GM18526 (cell line): Measurements from ENCODE around the gene SPI1.

Experiments used
- POLR2A ChIP-seq: IDR thresholded peaks from 3 replicates; pipeline ENCODE4 v1.6.1; 2011; ENCODE audit not compliant: insufficient read length; ENCODE audit errors: extremely low read depth

The SPI1 gene

DNA sequence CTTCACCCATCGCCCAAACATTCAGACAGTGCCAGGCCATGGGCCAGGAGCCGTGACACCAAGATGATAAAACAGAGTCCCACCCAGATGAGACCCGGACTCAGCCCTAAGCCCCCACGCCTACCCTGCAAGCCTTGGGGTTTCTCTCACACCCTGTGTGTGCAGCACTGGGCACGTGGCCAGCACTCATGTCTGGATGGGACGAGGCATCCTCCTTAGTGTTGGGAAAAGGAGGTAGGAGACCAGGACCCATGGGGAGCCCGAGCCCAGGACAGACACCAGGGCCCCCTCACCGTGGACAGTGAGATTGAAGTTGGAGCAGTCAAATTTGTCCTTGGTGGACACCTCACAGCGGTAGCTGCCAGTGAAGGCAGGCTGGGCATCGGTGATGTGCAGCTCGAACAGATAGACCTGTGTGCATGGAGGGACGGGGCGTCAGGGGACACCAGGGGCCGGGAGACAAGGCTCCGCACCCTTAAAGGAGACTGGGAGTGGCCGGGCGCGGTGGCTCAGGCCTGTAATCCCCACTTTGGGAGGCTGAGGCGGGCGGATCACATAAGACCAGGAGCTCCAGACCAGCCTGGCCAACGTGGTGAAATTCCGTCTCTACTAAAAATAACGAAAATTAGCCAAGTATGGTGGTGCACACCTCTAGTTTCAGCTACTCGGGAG, 30.1 kb downstream of the SPI1 start:
- no peak for TF ChIP-seq POLR2A

DNA sequence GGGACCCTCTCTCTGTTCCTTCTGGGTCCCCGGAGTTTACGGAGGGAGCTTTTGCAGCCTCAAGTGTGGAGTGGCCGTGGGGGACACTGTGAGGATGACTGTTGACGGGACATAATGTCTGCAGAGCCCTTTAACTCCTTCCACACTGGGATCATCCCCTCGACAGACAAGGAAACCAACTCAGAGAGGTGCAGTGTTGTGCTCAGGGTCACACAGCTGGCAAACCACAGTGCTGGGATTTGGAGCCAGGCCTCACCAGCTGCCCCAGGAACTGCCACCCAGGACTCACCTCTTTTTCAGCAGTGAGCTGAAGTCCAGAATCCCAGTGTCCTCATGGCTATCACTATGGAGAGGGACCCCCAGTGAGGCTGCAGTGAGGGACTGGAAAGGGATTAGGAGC, 31.2 kb downstream of the SPI1 start:
- no peak for TF ChIP-seq POLR2A

DNA sequence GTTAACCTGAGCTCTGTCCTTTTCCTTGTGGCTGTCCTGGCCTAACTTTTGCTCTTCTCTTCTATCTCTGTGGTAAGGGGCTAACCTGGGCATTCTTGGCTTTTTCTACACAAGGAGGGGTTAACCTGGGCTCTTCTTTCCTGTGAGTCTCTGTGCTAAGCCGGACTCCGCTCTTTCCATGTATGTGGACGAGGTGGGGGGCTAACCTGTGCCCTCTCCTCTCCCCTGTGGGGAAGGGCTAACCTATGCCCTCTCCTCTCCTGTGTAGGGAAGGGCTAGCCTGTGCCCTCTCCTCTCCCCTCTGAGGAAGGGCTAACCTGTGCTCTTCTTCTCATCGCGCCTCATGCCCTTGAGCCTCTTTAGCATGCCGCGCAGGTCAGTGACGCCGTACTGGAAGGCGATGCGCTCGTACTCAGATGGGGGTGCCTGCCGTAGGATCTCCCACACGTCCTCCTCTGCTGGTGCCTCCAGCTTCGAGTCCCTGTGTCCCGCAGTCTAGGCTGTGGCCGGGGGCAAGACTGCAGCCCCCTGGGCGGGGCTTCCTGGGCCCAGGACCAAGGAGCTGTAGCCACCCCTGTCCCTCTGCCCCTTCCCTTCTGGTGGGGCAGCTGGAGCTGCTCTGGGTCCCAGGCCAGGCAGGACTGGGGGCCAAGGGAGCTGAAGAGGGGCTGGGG, 32.3 kb downstream of the SPI1 start:
- TF ChIP-seq POLR2A = no peak

DNA sequence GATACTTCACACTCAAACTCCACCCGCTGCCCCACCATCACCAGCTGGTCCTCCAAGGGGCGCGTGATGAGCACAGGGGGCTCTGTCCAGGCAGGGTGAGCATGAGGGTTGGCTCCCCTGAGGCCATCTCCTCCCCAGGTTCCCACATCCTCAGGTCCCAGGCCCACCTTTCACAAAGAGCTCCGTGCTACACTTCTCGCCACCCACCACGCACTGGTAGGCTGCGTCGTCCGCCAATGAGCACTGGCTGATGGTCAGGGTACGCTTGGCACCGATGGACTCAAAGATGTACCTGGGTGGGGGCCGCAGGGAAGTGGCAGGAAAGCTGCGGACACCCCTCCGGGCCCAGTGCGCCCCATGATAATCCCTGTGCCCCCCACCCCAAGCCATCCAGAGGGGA, 35.5 kb downstream of the SPI1 start:
- no peak for TF ChIP-seq POLR2A

DNA sequence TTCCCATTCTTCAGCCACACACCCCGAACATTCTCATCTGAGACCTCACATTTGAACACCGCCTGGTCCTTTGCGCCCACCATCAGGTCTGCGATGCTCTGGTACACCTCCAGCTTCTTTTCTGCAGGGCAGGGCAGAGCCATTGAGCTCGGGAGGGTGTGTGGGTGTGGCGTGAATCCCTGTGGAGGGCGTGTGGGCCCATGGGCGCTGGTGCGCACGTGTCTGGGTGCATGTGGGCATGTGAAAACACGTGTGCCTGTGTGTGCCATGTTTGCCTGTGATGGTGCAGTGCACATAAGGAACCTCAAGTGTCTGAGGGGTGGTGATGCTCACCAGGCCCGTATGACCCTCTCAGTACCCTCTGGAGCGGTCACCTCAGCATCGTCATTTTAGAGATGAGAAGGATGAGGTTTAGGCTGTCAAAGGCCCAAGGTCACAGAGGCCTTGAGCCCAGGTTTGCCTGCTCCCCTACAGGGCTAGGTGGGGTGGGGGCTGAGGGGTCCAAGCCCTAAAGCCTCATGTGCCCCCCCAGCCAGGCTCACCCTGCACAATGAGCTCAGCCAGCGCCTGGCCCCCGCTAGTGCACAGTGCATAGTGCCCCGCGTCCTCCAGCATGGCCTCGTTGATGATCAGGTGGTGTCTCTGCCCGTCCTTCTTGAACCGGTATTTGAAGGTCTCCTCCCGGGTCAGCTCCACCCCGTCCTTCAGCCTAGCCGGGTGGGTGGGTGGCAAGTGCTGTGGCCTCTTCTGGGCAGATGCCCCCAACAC, 36.1 kb downstream of the SPI1 start:
- TF ChIP-seq POLR2A = no peak

DNA sequence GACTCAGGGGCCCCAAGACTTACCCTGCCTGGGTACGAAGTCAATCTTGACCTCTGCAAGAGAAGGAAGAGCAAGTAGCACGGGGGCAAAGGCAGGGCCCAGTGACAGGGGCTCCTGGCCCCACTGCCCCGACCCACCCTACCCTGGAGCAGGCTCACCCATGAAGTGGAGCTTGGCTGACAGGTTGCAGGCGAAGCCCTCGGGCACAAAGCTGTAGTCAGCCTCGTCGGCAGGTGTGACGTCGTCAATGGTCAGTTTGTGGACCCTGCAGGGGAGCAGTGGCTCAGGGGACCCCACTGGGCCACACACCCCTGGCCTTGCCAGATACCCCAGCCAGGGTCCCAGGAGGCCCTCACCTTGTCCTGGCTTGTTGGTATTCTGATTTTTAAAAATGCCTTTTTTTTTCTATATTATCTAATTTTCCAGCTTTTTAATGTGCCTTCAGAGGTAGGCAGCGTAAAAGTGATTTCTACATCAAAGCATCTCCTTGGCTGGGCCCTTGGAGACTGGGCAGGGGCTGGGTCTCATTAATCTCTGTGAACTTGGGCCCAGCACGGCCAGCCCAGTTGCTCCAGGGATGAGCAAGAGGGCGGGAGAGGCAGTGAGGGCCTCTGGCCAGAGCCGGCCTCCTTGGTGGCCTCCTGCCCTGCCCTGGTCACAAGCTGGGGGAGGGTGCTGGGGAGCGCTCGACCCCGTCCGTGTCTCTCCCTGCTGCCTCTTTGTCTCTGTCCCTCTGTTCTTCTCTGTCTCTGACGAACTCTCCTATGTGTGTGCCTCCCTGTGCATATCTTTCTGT, 37.2 kb downstream of the SPI1 start:
- TF ChIP-seq POLR2A = no peak

DNA sequence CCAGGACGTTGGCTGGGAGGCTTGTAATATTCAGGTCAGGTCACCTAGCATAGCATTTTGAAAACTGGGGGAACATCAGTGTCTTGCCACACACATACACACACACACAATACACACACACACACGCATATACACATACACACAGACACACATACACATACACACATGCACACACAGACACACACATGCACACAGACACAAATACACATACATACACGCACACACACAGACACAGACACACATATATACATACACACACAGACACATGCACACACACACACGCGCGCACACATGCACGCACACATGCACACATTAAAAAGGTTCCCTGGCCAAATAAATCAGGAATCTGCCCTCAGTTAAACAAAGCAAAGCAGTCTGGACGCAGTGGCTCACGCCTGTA, 38.3 kb downstream of the SPI1 start:
- TF ChIP-seq POLR2A = no peak

DNA sequence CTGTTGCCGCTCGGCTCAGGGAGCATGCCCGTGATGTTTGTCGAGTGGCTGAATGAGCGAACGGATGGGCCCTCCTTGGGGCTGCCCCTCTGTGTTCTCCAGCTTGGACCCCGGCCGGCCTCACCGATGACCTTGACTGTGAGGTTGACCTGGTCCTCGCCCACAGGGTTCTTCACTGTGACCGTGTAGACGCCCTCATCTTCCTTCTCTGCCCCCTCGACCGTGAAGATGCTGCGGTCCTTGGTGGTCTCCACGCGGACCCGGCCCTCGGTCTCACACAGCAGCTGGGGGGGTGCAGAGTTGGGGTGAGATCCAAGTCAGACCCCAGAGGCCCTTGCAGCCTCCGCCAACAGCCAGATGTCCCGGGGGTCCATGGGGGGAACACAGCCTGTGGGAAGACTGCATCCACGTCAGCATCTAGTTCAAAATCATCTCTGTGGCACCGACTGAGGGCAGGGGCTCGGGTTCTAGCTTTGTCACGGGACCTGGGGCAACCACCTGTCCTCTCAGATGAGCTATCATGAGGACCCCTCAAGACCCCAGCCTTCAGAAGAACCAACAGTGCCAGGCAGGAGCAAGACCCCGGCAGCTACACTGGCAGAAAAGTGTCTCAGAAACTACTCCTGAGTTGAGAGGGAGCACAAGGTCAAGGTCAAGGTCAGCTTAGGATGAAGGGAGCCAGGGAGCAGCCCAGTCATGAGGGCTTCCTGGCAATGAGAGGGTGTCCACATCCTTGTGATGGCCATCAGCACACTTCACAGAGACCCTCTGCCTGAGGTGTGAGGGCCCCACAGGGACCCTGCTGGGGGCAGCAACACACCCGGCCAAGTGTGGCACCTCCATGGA, 39.7 kb downstream of the SPI1 start:
- no peak for TF ChIP-seq POLR2A

DNA sequence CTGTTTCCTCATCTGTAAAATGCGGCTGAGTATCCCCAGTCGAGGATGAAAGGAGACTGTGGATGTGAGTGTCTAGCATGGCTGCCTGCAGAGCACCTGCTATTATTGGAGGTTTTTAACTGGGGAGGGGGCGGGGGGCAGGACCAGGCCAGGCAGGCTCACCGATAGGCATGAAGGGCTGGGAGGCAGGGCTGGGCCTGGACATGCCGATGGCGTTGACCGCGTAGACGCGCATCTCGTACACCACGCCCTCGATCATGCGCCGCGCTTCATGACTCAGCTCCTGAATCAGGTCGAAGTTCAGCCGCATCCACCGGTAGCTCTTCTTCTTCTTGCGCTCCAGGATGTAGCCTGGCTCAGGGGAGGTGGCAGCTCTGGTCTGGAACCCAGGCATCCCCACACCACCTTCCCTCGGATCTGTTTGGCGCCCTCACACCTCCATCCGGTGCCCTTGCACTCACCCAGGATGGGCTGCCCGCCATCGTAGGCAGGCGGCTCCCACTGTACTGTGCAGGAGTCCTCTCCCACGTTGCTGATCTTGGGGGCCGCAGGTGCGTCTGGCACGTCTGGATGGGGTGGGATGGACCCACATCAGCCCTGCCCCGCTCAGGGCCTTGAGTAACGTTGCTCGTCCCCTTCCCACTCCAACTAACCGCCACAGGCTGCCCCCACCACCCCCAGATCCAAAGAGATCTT, 41.0 kb downstream of the SPI1 start:
- TF ChIP-seq POLR2A = no peak

DNA sequence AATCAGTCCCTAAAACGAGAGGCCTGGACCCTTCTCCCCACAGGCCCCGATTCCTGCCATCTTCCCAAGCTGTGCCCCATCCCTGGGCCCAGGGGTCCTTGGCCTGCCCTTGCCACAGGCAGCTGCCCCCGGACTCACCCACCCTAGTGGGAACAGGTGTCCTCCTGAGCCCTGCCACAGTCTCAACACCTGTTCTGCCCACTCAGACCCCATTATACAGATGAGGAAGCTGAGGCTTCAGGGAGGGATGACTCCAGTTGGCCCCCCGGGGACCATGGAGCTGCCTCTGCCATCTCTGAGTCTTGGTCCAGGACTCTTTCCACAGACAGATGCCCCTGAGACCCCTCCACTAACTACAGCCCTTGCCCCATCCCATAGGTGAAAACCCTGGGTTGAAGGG, 41.8 kb downstream of the SPI1 start:
- no peak for TF ChIP-seq POLR2A

DNA sequence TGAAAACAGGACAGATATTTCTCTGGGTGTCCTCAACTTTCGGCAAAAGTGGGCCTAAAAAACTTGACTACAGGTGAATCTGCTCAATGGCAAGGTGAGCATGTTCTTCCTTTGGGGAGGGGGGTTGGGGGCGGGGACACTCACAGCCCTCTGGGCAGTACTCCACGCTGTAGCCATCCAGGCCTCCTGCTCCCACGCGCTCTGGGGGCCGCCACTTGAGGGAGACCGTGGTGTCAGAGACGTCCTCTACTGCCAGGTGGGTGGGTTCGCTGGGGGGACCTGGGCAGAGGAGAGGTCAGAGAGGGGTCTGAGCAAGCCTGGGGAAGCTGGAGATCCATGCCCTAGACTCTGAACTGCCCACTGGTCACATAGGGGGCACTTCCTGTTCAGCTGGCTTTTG, 42.6 kb downstream of the SPI1 start:
- no peak for TF ChIP-seq POLR2A

DNA sequence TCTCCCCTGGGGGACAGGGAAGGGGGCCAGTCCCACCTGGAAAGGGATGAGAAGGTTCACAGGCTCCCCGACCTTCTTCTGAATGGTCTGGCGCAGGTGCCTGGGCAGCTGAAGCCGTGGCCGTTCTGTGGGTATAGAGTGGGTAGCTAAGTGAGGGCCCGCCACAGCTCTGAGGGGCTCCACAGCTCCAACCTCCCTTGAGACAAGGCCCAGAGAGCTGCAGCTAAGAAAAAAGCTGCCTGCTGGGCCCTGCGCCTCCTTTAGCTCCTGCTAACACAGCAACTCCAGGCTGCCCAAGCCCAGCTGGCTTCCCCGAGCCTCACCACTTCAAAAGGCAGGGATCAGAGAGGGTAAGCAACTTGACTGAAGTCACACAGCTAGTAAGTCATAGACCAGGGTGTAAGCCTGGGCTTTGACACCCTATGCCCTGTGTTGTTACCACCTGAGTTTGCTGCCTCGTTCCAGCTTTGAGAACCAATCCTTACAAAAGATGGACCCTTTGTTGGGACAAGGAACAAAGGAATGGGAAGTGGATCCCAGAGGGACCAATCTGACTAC, 44.4 kb downstream of the SPI1 start:
- TF ChIP-seq POLR2A = no peak

DNA sequence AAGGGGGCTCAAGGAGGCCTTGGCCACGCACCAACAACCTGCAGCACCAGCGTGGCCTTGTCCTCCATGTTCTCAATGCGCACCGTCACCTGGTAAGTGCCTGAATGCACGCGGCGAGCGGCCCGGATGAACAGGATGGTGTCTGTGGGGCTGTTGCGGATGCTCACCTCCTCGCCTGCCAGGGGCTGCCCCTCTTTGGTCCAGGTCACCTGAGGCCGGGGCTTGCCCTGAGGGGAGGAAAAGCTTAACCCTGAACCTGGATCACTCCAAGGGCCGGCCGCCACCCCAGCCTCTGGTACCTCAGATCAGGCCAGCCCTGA, 44.9 kb downstream of the SPI1 start:
- TF ChIP-seq POLR2A = no peak

DNA sequence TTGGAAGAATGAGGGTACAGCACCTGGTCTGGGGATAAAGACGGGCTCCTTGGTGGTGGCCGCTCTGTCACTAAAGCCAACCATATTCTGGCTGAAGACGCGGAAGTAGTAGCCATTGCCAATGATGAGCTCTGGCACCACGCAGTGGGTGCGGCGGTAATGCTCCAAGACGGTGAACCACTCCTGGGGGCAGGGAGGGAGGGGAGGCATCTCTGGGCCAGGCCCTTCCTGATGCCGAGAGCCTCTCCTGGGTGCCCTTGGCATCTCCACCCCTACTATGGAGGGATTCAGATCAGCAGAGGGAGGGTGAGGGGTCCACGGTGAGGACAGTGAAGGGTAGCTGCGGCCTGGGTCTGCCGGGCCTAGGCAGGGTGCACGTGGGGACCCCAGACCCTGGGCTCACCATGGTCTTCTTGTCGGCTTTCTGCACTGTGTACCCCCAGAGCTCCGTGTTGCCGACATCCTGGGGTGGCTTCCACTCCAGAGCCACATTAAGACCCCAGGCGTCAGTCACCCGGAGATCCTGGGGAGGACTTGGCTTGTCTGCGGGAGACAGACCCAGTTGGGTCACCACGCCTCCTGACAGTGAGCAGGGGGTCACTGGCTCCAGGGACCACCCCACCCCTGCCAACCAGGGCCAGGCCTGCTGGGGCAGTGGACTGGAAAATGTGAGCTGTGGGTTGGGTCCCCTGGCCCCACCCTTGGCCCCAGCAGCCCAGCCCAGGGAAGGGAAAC, 45.4 kb downstream of the SPI1 start:
- TF ChIP-seq POLR2A = no peak

DNA sequence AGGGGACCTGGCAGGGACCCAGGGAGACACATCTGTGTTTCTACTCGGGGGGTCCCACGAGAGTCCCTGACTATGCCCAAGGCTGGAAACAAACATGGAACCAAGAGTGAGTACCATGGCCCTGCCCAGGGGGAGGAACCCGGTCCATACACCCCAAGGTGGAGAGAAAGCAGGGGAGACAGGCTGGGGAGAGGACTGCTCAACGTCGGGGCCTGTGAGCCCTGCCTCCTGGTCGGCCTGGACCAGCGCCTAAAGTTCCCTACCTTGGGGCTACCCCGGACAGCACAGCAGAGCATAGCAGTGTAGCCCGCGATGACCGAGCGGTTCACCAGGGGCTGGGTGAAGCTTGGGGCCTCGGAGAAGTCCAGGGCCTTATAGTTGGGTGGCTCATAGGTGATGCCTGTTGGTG, 46.0 kb downstream of the SPI1 start:
- TF ChIP-seq POLR2A = no peak
